H1 (cell line): ENCODE data around the gene TCERG1L. TPM values are rescaled to one million over a fixed set of nuclear protein-coding genes. Genes with fewer than 3 reads are reported as not detected.

Source experiments
- CTCF ChIA-PET: fragments of 300-600 bp; sonication (Branson Sonifier 250); formaldehyde crosslinking; loops from one replicate; lab custom pipeline; 2021; ENCODE audit not compliant: partially characterized antibody; lab: Charles Lee
- POLR2A ChIA-PET: fragments of 300-600 bp; sonication (Branson Sonifier 250); formaldehyde crosslinking; loops from one replicate; lab custom pipeline; 2021; ENCODE audit warnings: inconsistent platforms; ENCODE audit not compliant: partially characterized antibody; lab: Charles Lee
- DNase-seq, 2 experiments: peaks; one replicate each; pipeline versions ENCODE4 v3.0.0 to v3.0.0-alpha.2; 2010 to 2022; ENCODE audit warnings: low spot score in 2 of 2, low read depth in 1 of 2, mixed read lengths in 1 of 2
- FAIRE-seq: peaks from 2 replicates; lab custom pipeline; 2011; peaks lifted over from hg19 to GRCh38; lab: Jason Lieb, UNC
- H2AFZ ChIP-seq: 2 replicates; pipeline ENCODE4 v1.8.1; 2012; ENCODE audit warnings: low read length, inconsistent platforms
- H2AK5ac ChIP-seq: 2 replicates; pipeline ENCODE4 v1.6.1; 2013; ENCODE audit warnings: low read depth, low read length
- H2BK120ac ChIP-seq: replicated peaks from 2 replicates; pipeline ENCODE3; 2013; ENCODE audit warnings: low read depth, low read length, inconsistent platforms
- H2BK12ac ChIP-seq: 2 replicates; pipeline ENCODE4 v1.6.1; 2013; ENCODE audit warnings: low read depth, low read length
- H2BK15ac ChIP-seq: 2 replicates; pipeline ENCODE4 v1.6.1; 2013; ENCODE audit warnings: low read length
- H2BK20ac ChIP-seq: 2 replicates; pipeline ENCODE4 v1.6.1; 2013; ENCODE audit warnings: low read length
- H2BK5ac ChIP-seq: 2 replicates; pipeline ENCODE4 v1.6.1; 2013; ENCODE audit warnings: low read depth, low read length
- H3K14ac ChIP-seq: 2 replicates; pipeline ENCODE4 v1.6.1; 2013; ENCODE audit warnings: inconsistent platforms; ENCODE audit not compliant: insufficient read length
- H3K18ac ChIP-seq: 2 replicates; pipeline ENCODE4 v1.6.1; 2013; ENCODE audit warnings: low read length; ENCODE audit errors: extremely low read depth
- H3K23ac ChIP-seq: 2 replicates; pipeline ENCODE4 v1.6.1; 2013; ENCODE audit warnings: inconsistent platforms; ENCODE audit not compliant: insufficient read length
- H3K23me2 ChIP-seq: 2 replicates; pipeline ENCODE4 v1.6.1; 2013; ENCODE audit warnings: low read depth, low read length
- H3K27ac ChIP-seq: 2 replicates; pipeline ENCODE4 v1.6.1; 2011; ENCODE audit warnings: low read depth, low read length, inconsistent platforms
- H3K27me3 ChIP-seq, 4 experiments: replicated peaks in 1 of 4; 1 replicate in 1 of 4; 2 replicates in 3 of 4; pipeline versions ENCODE4 v1.6.1 to v1.8.1; 2011 to 2013; ENCODE audit warnings: low read length in 3 of 4, mild to moderate bottlenecking in 3 of 4, inconsistent platforms in 2 of 4, mixed read lengths in 2 of 4, moderate library complexity in 1 of 4; ENCODE audit not compliant: control insufficient read depth in 3 of 4, insufficient read depth in 3 of 4; ENCODE audit errors: extremely low read depth in 1 of 4
- H3K36me3 ChIP-seq, 4 experiments: 2 replicates each; pipeline versions ENCODE4 v1.6.1 to v1.8.1; 2011 to 2013; ENCODE audit warnings: mild to moderate bottlenecking in 4 of 4, low read length in 3 of 4, moderate library complexity in 2 of 4, control low read depth in 1 of 4, inconsistent platforms in 1 of 4; ENCODE audit not compliant: insufficient read depth in 4 of 4, control insufficient read depth in 2 of 4
- H3K4ac ChIP-seq: replicated peaks from 2 replicates; pipeline ENCODE3; 2013; ENCODE audit warnings: low read length, low read depth, mixed read lengths, inconsistent platforms; ENCODE audit not compliant: insufficient read length
- H3K4me1 ChIP-seq, 4 experiments: replicated peaks in 1 of 4; 1 replicate in 1 of 4; 2 replicates in 3 of 4; pipeline versions ENCODE4 v1.6.1 to v1.8.1; 2011 to 2013; ENCODE audit warnings: low read length in 3 of 4, inconsistent platforms in 2 of 4, mixed read lengths in 1 of 4; ENCODE audit not compliant: insufficient read depth in 4 of 4, control insufficient read depth in 3 of 4
- H3K4me2 ChIP-seq, 2 experiments: 2 replicates each; pipeline versions ENCODE4 v1.6.1 to v1.8.1; 2011 to 2013; ENCODE audit warnings: low read depth in 2 of 2, low read length in 2 of 2, control low read depth in 1 of 2, inconsistent platforms in 1 of 2, mild to moderate bottlenecking in 1 of 2; ENCODE audit not compliant: insufficient read depth in 1 of 2
- H3K4me3 ChIP-seq, 4 experiments: fragments of 200-600, 300-600 bp in 1 of 4; sonication (generic), shearing (Covaris generic), sonication (Bioruptor Twin) in 1 of 4; 2 replicates each; pipeline versions ENCODE4 v1.5.1 to v1.8.1; 2011 to 2016; ENCODE audit warnings: low read length in 4 of 4, low read depth in 3 of 4, control low read depth in 2 of 4, inconsistent platforms in 2 of 4, mild to moderate bottlenecking in 2 of 4, mixed read lengths in 1 of 4, moderate library complexity in 1 of 4; ENCODE audit not compliant: insufficient read depth in 2 of 4; ENCODE audit errors: extremely low read depth in 1 of 4
- H3K56ac ChIP-seq: replicated peaks from 2 replicates; pipeline ENCODE3; 2013; ENCODE audit warnings: low read depth, mild to moderate bottlenecking, mixed read lengths, low read length, inconsistent platforms; ENCODE audit not compliant: insufficient read length
- H3K79me1 ChIP-seq: 2 replicates; pipeline ENCODE4 v1.6.1; 2013; ENCODE audit warnings: low read depth, low read length, control low read depth
- H3K79me2 ChIP-seq, 2 experiments: 2 replicates each; pipeline versions ENCODE4 v1.6.1 to v1.8.1; 2012 to 2013; ENCODE audit warnings: low read length in 2 of 2, mild to moderate bottlenecking in 2 of 2, inconsistent platforms in 1 of 2; ENCODE audit not compliant: insufficient read depth in 2 of 2, control insufficient read depth in 1 of 2
- H3K9ac ChIP-seq, 4 experiments: replicated peaks in 1 of 4; 1 replicate in 1 of 4; 2 replicates in 3 of 4; pipeline versions ENCODE4 v1.6.1 to v1.8.1; 2011 to 2013; ENCODE audit warnings: low read depth in 3 of 4, low read length in 3 of 4, control low read depth in 2 of 4, mild to moderate bottlenecking in 2 of 4, moderate library complexity in 2 of 4, inconsistent platforms in 1 of 4; ENCODE audit errors: extremely low read depth in 1 of 4
- H3K9me3 ChIP-seq, 2 experiments: 2 replicates each; pipeline versions ENCODE4 v1.6.1 to v1.8.1; 2012 to 2013; ENCODE audit warnings: mild to moderate bottlenecking in 2 of 2, moderate library complexity in 2 of 2, control low read depth in 1 of 2, inconsistent platforms in 1 of 2, low read depth in 1 of 2, low read length in 1 of 2, mixed read lengths in 1 of 2; ENCODE audit not compliant: insufficient read depth in 2 of 2
- H4K20me1 ChIP-seq, 2 experiments: replicated peaks in 1 of 2; 2 replicates each; pipeline versions ENCODE3 to v1.8.1; 2011 to 2013; ENCODE audit warnings: inconsistent platforms in 2 of 2, low read length in 2 of 2, mild to moderate bottlenecking in 1 of 2; ENCODE audit not compliant: insufficient read depth in 2 of 2, control insufficient read depth in 1 of 2
- H4K5ac ChIP-seq: 2 replicates; pipeline ENCODE4 v1.6.1; 2013; ENCODE audit warnings: low read length, low read depth, mixed read lengths, inconsistent platforms; ENCODE audit not compliant: insufficient read length
- H4K8ac ChIP-seq: 2 replicates; pipeline ENCODE4 v1.8.0; 2013; ENCODE audit warnings: mild to moderate bottlenecking, moderate library complexity, low read length, inconsistent platforms; ENCODE audit not compliant: insufficient read depth; ENCODE audit errors: extremely low read depth
- H4K91ac ChIP-seq: replicated peaks from 2 replicates; pipeline ENCODE3; 2013; ENCODE audit warnings: low read length, mixed read lengths, inconsistent platforms; ENCODE audit not compliant: insufficient read length
- NRF1 ChIP-seq: IDR thresholded peaks from 2 replicates; pipeline ENCODE4 v1.6.1; 2011; ENCODE audit warnings: mild to moderate bottlenecking, low read depth, low read length, improper control_type of control experiment
- PHF8 ChIP-seq: fragments of 200-600 bp; sonication (generic); conservative IDR thresholded peaks from 2 replicates; pipeline ENCODE4 v1.7.1; 2012; ENCODE audit warnings: low read depth, mild to moderate bottlenecking, inconsistent platforms, low read length, moderate library complexity
- SIN3A ChIP-seq, 2 experiments: IDR thresholded peaks in 1 of 2; conservative IDR thresholded peaks in 1 of 2; 2 replicates each; pipeline ENCODE4 v1.6.1; 2011 to 2012; ENCODE audit warnings: low read length in 2 of 2, improper control_type of control experiment in 1 of 2, low read depth in 1 of 2, mild to moderate bottlenecking in 1 of 2
- WGBS, 2 experiments: shearing (Covaris generic) in 1 of 2; methylation state at CpG; one replicate each; pipeline versions ENCODE4 v1.1.6 to v1.1.7; 2013 to 2015; ENCODE audit warnings: low lambda C conversion rate in 2 of 2, mixed read lengths in 2 of 2, inconsistent platforms in 1 of 2, low coverage in 1 of 2, missing lambda C conversion rate in 1 of 2; ENCODE audit not compliant: insufficient replicate concordance in 2 of 2, insufficient coverage in 1 of 2, insufficient read length in 1 of 2; ENCODE audit errors: extremely low coverage in 1 of 2, missing lambda C conversion rate in 1 of 2; 5-methylcytosine and 5-hydroxymethylcytosine counted together
- polyA plus RNA-seq, 7 experiments: library from polyadenylated mRNA; depleted of rRNA in 3 of 7; stranded (reverse) in 5 of 7; unstranded in 2 of 7; fragments of >200 nt in 5 of 7; fragments of 200-250 nt in 2 of 7; gene quantifications; 1 replicate in 5 of 7; 2 replicates in 1 of 7; 4 replicates in 1 of 7; pipeline versions ENCODE4 v1.2.1 to v1.2.3, GENCODE V29; 2011 to 2013; ENCODE audit warnings: missing spikeins in 2 of 7, mixed read lengths in 2 of 7
- total RNA-seq: library from RNA; stranded (reverse); fragmentation: NEBNext Ultra II Directional; extraction: Animal tissue kit (Norgen Biotek cat#: 25700); gene quantifications from 2 replicates; pipeline ENCODE4 v1.2.1, GENCODE V29; 2021

TCERG1L gene
- total and polyA plus RNA-seq, 2 of the 8 experiments (the other 6 are each of a cell fraction or from before 2014, with no cell fraction given) = 3.9 to 6.9 TPM

DNA sequence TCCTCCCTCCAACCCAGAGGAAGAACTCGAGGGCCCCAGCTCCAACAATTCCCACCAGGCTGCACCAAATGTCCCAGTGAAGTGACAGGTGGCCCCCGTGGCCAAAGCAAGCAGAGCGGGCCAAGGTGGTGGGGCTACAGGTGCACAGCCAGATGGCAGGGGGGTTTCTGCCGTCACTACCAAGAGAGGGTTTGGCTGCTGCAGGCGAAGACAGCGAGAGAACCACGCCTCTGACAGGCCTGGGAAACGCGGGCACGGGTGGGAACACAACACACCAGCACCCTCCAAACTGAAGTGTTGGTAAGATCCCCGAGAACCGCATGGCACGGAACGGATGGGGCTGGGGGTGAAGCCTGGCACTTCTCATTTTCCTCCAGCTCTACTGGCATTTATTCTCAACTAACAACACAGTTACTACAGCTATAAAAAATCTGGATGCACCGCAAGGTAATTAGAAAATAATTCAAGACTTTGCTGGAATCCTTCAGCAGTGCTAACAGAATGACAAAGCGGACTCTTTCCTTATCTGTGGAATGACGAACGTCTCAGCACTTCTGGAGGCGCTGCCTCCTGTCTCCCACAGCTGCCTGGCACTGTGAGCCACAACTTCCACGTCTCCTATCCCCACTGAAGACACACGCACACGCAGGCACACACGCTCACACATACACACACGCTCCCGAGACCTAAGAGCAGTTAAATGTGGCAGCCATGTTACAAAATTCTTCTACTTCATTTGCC is 167.9 kb downstream of the TCERG1L start:
- H3K23ac ChIP-seq = no peak overlapping the region
- no peak overlapping the region for H3K4me2 ChIP-seq
- H2AK5ac ChIP-seq = no peak overlapping the region
- no peak overlapping the region for H2AFZ ChIP-seq
- no peak overlapping the region for H3K9ac ChIP-seq
- no peaks in the 10 kb centered on the region for H3K27me3 ChIP-seq
- POLR2A ChIA-PET = no interaction called here
- CTCF ChIA-PET = interaction anchor here (1.1 to 2.7 kb wide), 5 partner anchors 8 to 138 kb away, joined by 3 to 15 read pairs (median 5); no protein-coding TSS in a partner anchor
- H3K27ac ChIP-seq = no peak overlapping the region
- 88% methylated on average over 23 of the region's 25 CpGs; no CpG with 5 or more reads in 1 of the 2 experiments for WGBS, 2 experiments
- no peak overlapping the region for H2BK12ac ChIP-seq
- H4K91ac ChIP-seq = no peak overlapping the region
- H3K18ac ChIP-seq = no peak overlapping the region
- no peak overlapping the region for H4K8ac ChIP-seq
- peaks cover 0 to 7% of the 10 kb centered on the region in 2 experiments; a peak in 1 of 4 replicates for H3K9me3 ChIP-seq
- H3K79me1 ChIP-seq = no peaks in the 10 kb centered on the region
- FAIRE-seq (no peak), DNase-seq (no peak)
- no peak overlapping the region for H3K14ac ChIP-seq
- no peaks in the 10 kb centered on the region for H4K20me1 ChIP-seq
- no peaks in the 10 kb centered on the region for H3K79me2 ChIP-seq
- no peak overlapping the region for H3K4me3 ChIP-seq
- no peak overlapping the region for H2BK15ac ChIP-seq
- H3K36me3 ChIP-seq = no peaks in the 10 kb centered on the region
- H2BK20ac ChIP-seq = no peak overlapping the region
- H3K23me2 ChIP-seq = no peaks in the 10 kb centered on the region; the same call in 1 of the 2 replicates
- H3K4me1 ChIP-seq = peaks cover 0 to 3% (median 1%) of the 10 kb centered on the region in 4 experiments; a peak in 5 of 7 replicates
- no peak overlapping the region for H4K5ac ChIP-seq
- TF ChIP-seq NRF1 = no peak
- TF ChIP-seq SIN3A (conservative IDR thresholded peaks at IDR 0.05 in 1 of 2, IDR thresholded peaks at IDR 0.05 in 1 of 2; ENCODE audit: low read depth in 1 of 2, low read length in 2 of 2) = no peak
- no peak for TF ChIP-seq PHF8
- no peak overlapping the region for H3K56ac ChIP-seq
- H3K4ac ChIP-seq = peak overlapping the region; percentile 27
- no peak overlapping the region for H2BK5ac ChIP-seq
- no peak overlapping the region for H2BK120ac ChIP-seq
